SH-SY5Y (cell line): ENCODE data around the gene ZNF554.

Experiments
- GATA2 ChIP-seq: IDR thresholded peaks from 2 replicates; pipeline ENCODE4 v1.6.1; 2011; ENCODE audit warnings: mild to moderate bottlenecking, low read depth, low read length
- GATA3 ChIP-seq: IDR thresholded peaks from 2 replicates; pipeline ENCODE4 v1.6.1; 2011; ENCODE audit warnings: low read depth, mild to moderate bottlenecking, low read length, moderate library complexity

DNA sequence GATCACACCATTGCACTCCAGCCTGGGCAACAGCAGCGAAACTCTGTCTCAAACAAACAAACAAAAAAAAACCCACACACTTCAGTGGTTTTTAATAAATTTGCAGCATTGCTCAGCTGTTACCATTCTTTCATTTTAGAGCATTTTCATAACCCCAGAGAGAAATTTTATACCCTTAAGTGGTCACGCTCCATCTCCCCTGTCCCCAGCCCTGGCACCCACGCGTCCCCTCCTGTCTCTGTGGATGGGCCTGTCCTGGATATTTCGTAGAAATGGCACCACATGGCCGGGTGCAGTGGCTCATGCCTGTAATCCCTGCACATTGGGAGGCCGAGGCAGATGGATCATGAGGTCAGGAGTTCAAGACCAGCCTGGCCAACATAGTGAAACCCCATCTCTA is 26.5 kb upstream of the ZNF554 start:
- TF ChIP-seq GATA3 (no peak), GATA2 (no peak)
